Measurements from ENCODE around the gene GNAS. TPM values are rescaled to one million over a fixed set of nuclear protein-coding genes. Genes with fewer than 3 reads are reported as not detected.

The GNAS gene
- total and polyA plus RNA-seq, 9 of the 15 experiments (the other 6 are each of a cell fraction or from before 2014, with no cell fraction given): 128 to 648 (median 266) TPM

- TF ChIP-seq MYC (IDR thresholded peaks at IDR 0.05; ENCODE audit: low read depth, low read length): 0 out of 2 replicates have a peak, but pooled peaks have one; percentile 20
- no peak for TF ChIP-seq MYC (CRISPR knock-in tag; IDR thresholded peaks at IDR 0.05; ENCODE audit: borderline replicate concordance, low read depth)
- TF ChIP-seq NR2F6 (CRISPR knock-in tag; IDR thresholded peaks at IDR 0.05): no peak
- no peak for TF ChIP-seq ZC3H4 (CRISPR knock-in tag; IDR thresholded peaks at IDR 0.05; ENCODE audit: borderline replicate concordance)
- TF ChIP-seq BDP1 (IDR thresholded peaks at IDR 0.05; ENCODE audit: insufficient read depth, insufficient read length): no peak
- no peak for TF ChIP-seq ATF3 (IDR thresholded peaks at IDR 0.05)
- no peak for TF ChIP-seq ATF3 (CRISPR knock-in tag; conservative IDR thresholded peaks at IDR 0.05)
- TF ChIP-seq, protein P1, sequence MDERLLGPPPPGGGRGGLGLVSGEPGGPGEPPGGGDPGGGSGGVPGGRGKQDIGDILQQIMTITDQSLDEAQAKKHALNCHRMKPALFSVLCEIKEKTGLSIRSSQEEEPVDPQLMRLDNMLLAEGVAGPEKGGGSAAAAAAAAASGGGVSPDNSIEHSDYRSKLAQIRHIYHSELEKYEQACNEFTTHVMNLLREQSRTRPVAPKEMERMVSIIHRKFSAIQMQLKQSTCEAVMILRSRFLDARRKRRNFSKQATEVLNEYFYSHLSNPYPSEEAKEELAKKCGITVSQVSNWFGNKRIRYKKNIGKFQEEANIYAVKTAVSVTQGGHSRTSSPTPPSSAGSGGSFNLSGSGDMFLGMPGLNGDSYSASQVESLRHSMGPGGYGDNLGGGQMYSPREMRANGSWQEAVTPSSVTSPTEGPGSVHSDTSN (CRISPR knock-in tag; IDR thresholded peaks at IDR 0.05; ENCODE audit: low read depth): peak; percentile 74
- TF ChIP-seq, protein P1 (tag; conservative IDR thresholded peaks at IDR 0.05; ENCODE audit: low read depth): peak; percentile 59
- no peak for TF ChIP-seq ZNF76 (CRISPR knock-in tag; IDR thresholded peaks at IDR 0.05; ENCODE audit: borderline replicate concordance)
- peak; percentile 78 for TF ChIP-seq NFYB (IDR thresholded peaks at IDR 0.05; ENCODE audit: extremely low read depth, insufficient read length)
- peak; percentile 13; the same call in 1 of the 2 replicates for TF ChIP-seq TFAP4 (CRISPR knock-in tag; IDR thresholded peaks at IDR 0.05; ENCODE audit: borderline replicate concordance)
- TF ChIP-seq ZMIZ1 (IDR thresholded peaks at IDR 0.05; ENCODE audit: low read depth in 2 of 2, low read length in 2 of 2): no peak
These were observed 1.8 kb upstream of the GNAS start, which contains the start of gene GNAS-AS1 (continued) for GRCh38 chr20:58850693-58851174.
